Activated CD4-positive, alpha-beta T cell treated with anti-CD3 and anti-CD28 coated beads, Interleukin-2, amount 50 U/mL, for 1 hour (primary cell): ENCODE data around the gene MSI2.

Experiments
- DNase-seq: peaks from one replicate; pipeline ENCODE4 v3.0.0-alpha.2; 2020

MSI2 gene

GRCh38 chr17:57247261-57247660 is 9.1 kb upstream of the MSI2 start:
- no peak for DNase-seq

- no peak for DNase-seq
These were observed 8.4 kb upstream of the MSI2 start for GRCh38 chr17:57247913-57248312.

- no peak for DNase-seq
These were observed 6.8 kb upstream of the MSI2 start for GRCh38 chr17:57249520-57249919.

DNA sequence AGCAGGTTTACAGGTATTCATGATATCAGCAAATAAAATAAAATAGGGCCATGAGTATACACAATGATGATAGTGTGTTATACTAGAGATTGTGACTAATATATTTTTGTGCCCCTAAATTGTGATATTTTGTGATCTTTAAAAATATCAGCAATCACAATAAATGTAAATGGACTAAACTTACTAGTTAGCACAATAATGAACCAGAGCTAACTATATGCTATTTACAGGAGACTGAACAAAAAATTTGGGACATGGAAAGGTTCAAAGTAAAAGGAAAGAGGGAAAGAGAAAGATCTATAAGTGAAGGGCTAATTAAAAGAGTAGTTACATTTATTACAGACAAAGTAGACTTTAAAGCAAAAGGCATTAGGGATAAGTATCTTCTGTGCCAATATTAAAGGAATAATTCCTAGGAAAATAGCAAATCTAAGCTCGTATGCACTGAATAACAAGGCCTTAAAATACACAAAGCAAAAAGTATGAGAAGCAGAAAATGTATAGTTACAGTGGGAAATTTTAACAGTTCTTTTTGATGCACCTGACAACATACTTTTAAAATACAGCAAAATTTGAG is 5.0 kb upstream of the MSI2 start:
- no peak for DNase-seq

- DNase-seq, result no peak
These were observed 2.8 kb upstream of the MSI2 start for GRCh38 chr17:57253362-57254065.

GRCh38 chr17:57255182-57255775 is 1.0 kb upstream of the MSI2 start:
- no peak for DNase-seq

DNA sequence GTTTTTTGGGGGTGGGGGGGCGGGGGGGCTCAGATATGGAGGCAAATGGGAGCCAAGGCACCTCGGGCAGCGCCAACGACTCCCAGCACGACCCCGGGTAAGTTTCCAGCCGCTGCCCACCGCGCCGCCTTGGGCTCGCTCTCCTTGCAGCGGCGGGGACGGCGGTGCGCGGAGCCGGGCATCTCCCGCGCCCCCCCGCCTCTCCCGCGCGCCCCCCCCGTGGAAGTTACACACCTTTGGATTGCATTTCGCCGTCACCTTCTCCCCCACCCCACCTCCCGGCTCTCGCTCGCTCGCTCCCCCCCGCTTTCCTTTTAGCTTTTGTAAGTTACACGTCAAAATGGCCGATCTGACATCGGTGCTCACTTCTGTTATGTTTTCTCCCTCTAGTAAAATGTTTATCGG is 387 bp downstream of the MSI2 start:
- DNase-seq, result peak; percentile 48

DNA sequence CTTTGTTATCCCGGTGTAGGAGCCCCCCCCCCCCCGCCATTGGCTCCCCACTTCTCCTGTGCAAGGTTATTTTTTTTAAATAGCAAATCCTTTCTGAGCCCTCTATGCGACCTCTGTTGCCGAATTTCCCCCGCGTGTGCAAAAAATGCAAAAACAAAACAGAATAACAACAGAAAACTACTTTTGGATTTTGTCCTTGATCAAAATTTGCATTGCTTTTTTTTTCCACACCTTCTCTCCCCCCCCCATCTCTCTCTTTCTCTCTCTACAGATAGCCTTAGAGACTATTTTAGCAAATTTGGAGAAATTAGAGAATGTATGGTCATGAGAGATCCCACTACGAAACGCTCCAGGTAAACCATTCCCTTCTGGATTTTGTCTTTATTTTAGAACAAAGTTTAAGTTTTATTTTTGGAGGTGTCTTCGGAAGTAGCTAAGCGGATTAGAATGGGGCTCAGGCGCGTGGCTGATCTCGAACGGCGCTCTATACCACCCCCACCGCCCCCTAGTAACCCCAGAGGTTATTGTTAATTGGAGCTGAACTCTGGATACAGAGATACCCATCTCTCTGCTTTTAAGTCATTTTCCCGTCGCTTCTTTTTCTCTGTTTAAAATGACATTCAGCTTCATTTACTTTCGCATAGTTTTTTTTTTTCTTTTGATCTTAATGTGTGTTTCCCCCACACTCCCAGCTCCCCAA is 1.0 kb downstream of the MSI2 start:
- DNase-seq, result peak; percentile 17

- no peak for DNase-seq
These were observed 1.9 kb downstream of the MSI2 start for GRCh38 chr17:57257895-57258851.

DNA sequence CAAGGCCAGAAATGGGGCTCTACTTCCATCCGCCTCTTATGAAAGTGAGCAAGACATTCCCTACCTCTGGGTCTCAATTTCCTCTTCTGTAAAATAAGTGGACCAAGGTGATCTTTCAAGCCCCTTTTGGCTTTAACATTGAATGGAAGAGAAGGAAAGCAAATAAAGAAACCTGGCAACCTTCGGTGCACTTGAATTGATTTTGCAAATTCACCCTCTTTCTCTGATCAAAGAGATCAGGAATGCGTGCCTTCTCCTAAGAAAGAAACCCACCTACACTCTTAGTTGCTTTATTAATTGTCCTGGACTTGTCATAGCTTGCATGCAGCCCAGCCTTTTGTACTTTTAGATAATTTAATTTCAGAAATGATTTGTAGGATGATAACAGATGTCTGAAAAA is 3.0 kb downstream of the MSI2 start:
- no peak for DNase-seq

GRCh38 chr17:57259817-57260216 is 3.5 kb downstream of the MSI2 start:
- no peak for DNase-seq

DNA sequence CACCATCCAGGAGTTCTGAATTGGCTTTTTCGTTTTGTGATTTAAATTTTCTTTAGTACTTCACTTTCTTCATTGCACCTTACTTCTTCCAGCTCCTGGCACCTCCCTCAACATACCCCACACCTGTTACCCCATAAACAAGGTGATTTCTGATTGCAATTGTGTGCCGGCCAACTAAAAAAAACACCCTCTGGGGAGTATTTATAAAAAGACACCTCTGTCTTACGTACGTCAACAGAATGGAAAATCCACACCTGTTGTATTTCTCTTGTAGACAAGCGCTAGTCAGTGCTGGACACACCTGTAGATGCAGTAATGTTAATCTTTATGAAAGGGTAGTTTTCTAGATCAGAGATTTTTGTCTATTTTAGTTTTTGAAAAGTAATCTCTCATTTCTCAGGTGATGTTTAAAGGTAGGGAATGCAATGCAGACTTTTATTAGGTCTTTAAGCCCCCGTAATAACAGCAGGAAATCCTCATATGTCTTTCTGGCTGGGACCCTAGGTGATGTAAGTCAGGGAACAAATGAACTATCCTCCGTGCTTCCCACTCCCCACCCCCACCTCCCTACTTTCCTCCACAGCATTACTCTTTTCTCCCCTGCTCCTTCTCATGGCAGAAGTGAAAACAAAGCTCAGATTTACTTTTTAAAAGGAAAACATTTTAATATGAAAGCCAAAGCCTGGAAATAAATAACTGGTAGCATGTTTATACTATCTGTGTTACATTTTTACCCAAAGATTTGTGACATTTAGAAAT is 4.2 kb downstream of the MSI2 start:
- no peak for DNase-seq

GRCh38 chr17:57261084-57261461 is 4.8 kb downstream of the MSI2 start:
- DNase-seq, result no peak

DNA sequence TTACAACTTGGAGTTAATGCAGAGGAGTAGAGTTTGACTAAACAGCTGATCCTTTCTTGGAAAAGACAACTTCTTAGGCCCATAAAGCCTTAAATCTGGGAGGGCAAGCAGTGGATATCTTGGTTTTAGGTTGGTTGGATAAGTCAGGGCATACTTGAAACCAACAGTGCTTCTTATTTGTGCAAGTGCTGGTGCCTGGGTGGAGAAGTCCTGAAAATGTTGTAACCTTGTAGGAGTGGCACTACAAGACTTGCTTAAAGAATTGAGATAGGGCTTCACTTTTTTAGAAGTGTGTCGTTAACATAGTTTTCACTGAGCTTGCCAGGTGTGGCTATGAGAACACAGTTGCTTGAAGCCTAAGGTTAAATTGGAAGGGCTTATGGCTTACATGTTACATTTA is 6.2 kb downstream of the MSI2 start:
- no peak for DNase-seq

DNA sequence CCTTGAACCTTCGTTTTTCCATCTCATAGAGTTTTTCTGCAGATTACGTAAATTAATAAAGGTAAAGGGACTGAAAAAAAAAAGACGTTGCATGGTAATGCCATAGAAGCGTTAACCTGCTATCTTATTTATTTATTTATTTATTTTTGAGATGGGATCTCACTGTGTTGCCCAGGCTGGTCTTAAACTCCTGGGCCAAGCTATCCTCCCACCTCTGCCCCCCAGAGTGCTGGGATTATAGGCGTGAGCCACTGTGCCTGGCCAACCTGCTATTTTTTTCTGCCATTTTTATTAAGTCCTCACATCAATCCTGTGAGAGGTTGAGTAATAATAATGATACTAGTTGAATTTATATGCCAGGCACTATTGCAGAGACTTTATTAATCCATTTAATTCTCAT is 7.9 kb downstream of the MSI2 start:
- no peak for DNase-seq

- no peak for DNase-seq
These were observed 8.5 kb downstream of the MSI2 start for GRCh38 chr17:57264776-57265175.

GRCh38 chr17:57266902-57267311 is 10.6 kb downstream of the MSI2 start:
- no peak for DNase-seq

DNA sequence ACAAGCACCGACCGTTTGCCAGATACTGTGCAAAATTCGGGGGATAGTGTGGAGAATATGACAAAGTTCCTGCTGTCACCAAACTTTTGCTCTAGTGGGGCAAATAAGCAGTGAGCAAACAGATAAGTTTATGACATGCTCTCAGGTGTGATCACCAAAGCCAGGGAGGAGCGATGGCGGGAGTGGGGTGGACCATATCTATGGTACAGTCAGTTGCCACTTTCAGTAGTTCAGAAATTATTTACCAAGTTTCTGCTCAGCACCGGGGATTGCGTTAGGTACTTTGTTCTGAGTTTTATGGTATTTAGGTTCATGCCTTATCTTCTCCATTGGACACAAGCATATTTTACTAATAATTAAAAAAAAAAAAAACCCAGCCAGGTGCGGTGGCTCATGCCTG is 11.9 kb downstream of the MSI2 start:
- DNase-seq, result no peak

DNA sequence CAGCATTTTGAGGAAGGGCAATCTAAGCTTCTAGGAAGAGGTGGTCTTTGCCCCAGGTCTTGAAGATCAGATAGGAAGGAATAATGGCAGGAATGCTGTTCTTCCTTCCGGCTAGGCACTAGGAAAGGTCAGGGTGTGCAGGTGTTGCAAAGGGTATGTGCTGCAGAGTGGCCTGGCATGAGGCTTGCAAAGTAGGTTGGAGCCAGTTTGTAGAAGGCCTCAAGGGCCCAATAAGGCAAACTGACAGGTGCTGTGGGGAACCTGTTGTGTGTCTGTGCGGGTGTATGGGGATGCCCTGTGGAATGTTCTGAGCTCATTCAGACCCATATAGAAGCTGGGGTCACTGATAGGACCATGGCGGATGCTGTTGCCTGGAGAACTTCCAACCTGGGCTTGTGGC is 12.7 kb downstream of the MSI2 start:
- no peak for DNase-seq

DNA sequence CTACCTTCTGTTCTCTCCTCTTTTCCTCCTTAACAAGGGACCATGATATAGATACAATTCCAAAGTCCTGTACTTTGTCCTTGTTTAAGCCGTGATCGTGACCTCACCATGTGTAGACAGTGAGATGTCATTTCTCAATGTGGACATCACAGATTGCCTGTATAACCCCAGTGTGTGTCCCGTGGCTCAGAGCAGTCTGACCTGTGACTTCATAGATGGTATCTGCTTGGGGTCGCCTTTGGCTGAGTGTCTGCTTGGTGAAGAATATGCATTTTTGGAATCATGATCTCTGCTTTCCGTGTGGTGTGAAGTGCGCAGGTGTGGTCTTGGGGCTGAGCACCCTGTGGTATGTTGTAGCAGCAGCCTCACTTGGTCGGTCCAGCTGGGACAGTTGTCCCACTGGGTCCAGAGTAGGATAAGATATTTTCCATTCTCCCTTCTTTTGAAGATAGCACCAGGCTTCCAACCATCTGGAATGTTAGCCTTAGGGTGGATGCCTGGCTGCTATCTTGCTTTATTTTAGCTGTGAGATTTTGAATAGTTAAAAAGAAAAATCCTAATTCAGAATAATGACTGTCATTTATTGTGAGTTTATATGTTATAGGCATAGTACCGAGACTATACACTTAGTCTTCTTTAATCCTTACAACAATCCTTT is 13.4 kb downstream of the MSI2 start:
- no peak for DNase-seq

DNA sequence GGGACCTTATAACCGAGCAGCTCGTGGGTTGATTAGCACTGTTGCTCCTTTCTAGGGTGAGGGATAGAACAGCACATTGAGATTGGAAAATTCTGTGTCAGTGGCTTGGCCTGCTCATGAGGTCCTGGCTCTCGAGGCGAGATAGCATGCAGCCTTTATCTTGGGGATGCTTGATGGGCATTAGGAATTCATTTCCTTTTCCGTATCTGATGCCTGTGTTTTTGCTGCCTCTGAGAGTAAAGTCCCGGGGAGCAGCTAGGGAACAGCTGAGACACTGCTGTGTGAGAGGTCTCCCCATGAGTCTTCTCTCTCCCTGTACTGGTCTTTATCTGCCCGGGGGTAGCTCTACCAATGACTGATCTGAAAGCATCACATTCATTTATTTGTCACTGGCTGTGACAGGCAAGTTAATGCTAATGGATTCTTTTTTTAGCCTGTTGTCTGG is 14.5 kb downstream of the MSI2 start:
- DNase-seq, result no peak
